ENCODE measurements around the gene SLC46A2. TPM values are rescaled to one million over a fixed set of nuclear protein-coding genes. Genes with fewer than 3 reads are reported as not detected.

The SLC46A2 gene
- total RNA-seq, 1 experiment from 2014 or later, result not detected

GRCh38 chr9:112873773-112874405 lies 16.8 kb downstream of the SLC46A2 start:
- Histone ChIP-seq H3K9ac (ENCODE audit: low read length) (no peak overlapping the region), H3K9me2 (ENCODE audit: insufficient read depth) (no peaks in the 10 kb centered on the region), H3K79me2 (ENCODE audit: insufficient read depth, low read length) (no peaks in the 10 kb centered on the region), H3K4me3 (replicated peaks in 1 of 2; ENCODE audit: low read depth in 1 of 2, low read length in 2 of 2) (no peak overlapping the region), H3K36me3 (ENCODE audit: control insufficient read depth in 1 of 2, insufficient read depth in 2 of 2, low read length in 2 of 2) (no peaks in the 10 kb centered on the region), H3K27me3 (ENCODE audit: insufficient read depth, low read length) (no peaks in the 10 kb centered on the region), H3K9me3 (ENCODE audit: control insufficient read depth in 1 of 2, insufficient read depth in 1 of 2, low read depth in 1 of 2, low read length in 2 of 2) (no peaks in the 10 kb centered on the region), H4K20me1 (ENCODE audit: insufficient read depth) (no peaks in the 10 kb centered on the region), H2AFZ (ENCODE audit: low read depth, low read length, poor library complexity, severe bottlenecking) (no peak overlapping the region), H3K4me1 (ENCODE audit: control insufficient read depth in 1 of 2, insufficient read depth in 2 of 2, low read length in 2 of 2) (no peaks in the 10 kb centered on the region), H3K4me2 (ENCODE audit: low read length) (no peak overlapping the region), H3K27ac (ENCODE audit: low read depth, low read length) (no peak overlapping the region)
- intact Hi-C loops (cut with micrococcal nuclease), result no loop called here
- CTCF ChIA-PET, result no interaction called here
- no peak for DNase-seq (ENCODE audit: low read depth, low spot score)
- RAD21 ChIA-PET (ENCODE audit: low non-redundant PET in 1 of 2, low total read pairs in 2 of 2, uncharacterized antibody in 2 of 2, unreplicated experiment in 2 of 2), result no interaction called here
- BruUV-seq (replicated peaks), result no TSS peak
- POLR2A ChIA-PET, result no interaction called here
- TF ChIP-seq EZH2phosphoT487 (IDR thresholded peaks at IDR 0.05; ENCODE audit: borderline replicate concordance) (no peak), REST (IDR thresholded peaks at IDR 0.05; ENCODE audit: low read depth) (no peak), SP1 (IDR thresholded peaks at IDR 0.05; ENCODE audit: low read depth) (no peak), MAX (IDR thresholded peaks at IDR 0.05) (no peak)
- ATAC-seq, result no peak

- H3K4me1 ChIP-seq (ENCODE audit: control insufficient read depth in 1 of 2, insufficient read depth in 2 of 2, low read length in 2 of 2), result peaks cover 0 to 13% of the 10 kb centered on the region in 2 experiments; a peak in 2 of 4 replicates
- H3K27me3 ChIP-seq (ENCODE audit: insufficient read depth, low read length), result no peaks in the 10 kb centered on the region
- no peak overlapping the region for H3K9ac ChIP-seq (ENCODE audit: low read length)
- no peaks in the 10 kb centered on the region for H3K79me2 ChIP-seq (ENCODE audit: insufficient read depth, low read length)
- no peak overlapping the region for H3K4me3 ChIP-seq (replicated peaks in 1 of 2; ENCODE audit: low read depth in 1 of 2, low read length in 2 of 2)
- no peak overlapping the region for H3K4me2 ChIP-seq (ENCODE audit: low read length)
- no peak overlapping the region for H2AFZ ChIP-seq (ENCODE audit: low read depth, low read length, poor library complexity, severe bottlenecking)
- no TSS peak for BruUV-seq (replicated peaks)
- CTCF ChIA-PET, result no interaction called here
- H3K36me3 ChIP-seq (ENCODE audit: control insufficient read depth in 1 of 2, insufficient read depth in 2 of 2, low read length in 2 of 2), result no peaks in the 10 kb centered on the region
- no peaks in the 10 kb centered on the region for H3K9me3 ChIP-seq (ENCODE audit: control insufficient read depth in 1 of 2, insufficient read depth in 1 of 2, low read depth in 1 of 2, low read length in 2 of 2)
- H4K20me1 ChIP-seq (ENCODE audit: insufficient read depth), result no peaks in the 10 kb centered on the region
- ATAC-seq, result no peak
- H3K27ac ChIP-seq (ENCODE audit: low read depth, low read length), result no peak overlapping the region
- RAD21 ChIA-PET (ENCODE audit: low non-redundant PET in 1 of 2, low total read pairs in 2 of 2, uncharacterized antibody in 2 of 2, unreplicated experiment in 2 of 2), result no interaction called here
- POLR2A ChIA-PET, result no interaction called here
- intact Hi-C loops (cut with micrococcal nuclease), result no loop called here
- TF ChIP-seq POLR2AphosphoS5 (IDR thresholded peaks at IDR 0.05; ENCODE audit: low read depth, low read length), result no peak
- no peak for DNase-seq (ENCODE audit: low read depth, low spot score)
- no peaks in the 10 kb centered on the region for H3K9me2 ChIP-seq (ENCODE audit: insufficient read depth)
Observed at GRCh38 chr9:112872019-112872418, 18.7 kb downstream of the SLC46A2 start.

Measured in HCT116 (cell line).